Activated CD8-positive, alpha-beta memory T cell treated with anti-CD3 and anti-CD28 coated beads for 24 hours (primary cell): ENCODE results near the gene PPM1G.

Experiments used
- DNase-seq: peaks from one replicate; pipeline ENCODE4 v3.0.0-alpha.2; 2020

PPM1G gene

DNA sequence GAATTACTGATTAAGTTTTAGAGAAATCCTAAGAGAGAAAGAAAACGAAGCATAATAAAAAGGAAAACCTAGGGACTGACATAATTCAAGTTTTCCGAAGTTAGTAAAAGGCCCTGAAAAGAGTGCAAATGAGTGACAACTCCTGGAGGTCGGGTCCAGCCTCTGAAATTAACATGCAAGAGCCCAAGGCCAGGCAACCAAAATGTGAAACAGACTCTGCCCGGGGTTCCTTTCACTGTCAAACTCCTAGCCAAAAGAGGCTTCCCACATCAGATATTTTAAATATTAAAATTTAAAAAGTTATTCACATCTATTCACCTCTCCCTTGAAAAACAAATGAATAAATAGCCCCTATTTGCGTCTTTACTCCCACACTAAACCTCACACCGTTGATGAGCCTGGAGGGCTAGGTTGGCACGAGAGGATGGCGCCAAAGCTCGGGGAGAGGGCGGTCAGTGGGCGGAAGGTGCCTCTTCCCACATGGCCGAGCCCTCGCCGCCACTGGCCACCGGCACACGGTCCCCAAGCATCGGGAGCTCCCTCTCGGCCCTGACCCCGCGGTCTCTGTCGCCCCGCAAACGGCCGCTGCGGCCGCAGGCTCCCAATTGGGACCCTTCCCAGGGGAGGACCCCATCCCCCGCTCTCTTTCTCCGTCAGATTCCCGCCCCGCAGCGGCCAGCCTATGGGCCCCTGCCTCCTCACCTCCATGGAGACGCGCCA is 630 bp downstream of the PPM1G start:
- no peak for DNase-seq

DNA sequence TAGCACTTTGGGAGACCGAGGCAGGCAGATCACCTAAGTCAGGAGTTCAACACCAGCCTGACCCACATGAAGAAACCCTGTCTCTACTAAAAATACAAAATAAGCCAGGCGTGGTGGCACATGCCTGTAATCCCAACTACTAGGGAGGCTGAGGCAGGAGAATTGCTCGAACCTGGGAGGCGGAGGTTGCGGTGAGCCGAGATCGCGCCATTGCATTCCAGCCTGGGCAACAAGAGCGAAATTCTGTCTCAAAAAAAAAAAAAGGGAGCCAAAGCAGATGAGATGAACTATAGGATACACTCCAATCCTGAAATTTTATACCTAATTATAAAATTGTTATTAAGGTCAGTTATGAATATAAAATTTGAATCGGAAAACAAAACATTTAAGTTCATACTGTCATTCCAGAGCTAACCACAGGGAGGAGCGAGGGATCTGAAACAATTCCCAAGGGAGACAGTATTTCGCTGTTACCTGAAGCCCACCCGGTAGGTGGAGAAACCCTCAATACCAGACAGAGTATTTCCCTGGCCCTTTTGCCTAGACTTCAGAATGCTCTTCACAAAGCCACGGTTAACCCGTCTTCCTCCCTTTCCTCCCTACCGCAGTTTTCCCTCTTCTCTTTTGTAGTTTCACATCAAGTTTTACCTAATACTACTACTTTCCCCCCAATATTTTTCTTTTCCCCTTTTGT is 1.4 kb downstream of the PPM1G start:
- no peak for DNase-seq

DNA sequence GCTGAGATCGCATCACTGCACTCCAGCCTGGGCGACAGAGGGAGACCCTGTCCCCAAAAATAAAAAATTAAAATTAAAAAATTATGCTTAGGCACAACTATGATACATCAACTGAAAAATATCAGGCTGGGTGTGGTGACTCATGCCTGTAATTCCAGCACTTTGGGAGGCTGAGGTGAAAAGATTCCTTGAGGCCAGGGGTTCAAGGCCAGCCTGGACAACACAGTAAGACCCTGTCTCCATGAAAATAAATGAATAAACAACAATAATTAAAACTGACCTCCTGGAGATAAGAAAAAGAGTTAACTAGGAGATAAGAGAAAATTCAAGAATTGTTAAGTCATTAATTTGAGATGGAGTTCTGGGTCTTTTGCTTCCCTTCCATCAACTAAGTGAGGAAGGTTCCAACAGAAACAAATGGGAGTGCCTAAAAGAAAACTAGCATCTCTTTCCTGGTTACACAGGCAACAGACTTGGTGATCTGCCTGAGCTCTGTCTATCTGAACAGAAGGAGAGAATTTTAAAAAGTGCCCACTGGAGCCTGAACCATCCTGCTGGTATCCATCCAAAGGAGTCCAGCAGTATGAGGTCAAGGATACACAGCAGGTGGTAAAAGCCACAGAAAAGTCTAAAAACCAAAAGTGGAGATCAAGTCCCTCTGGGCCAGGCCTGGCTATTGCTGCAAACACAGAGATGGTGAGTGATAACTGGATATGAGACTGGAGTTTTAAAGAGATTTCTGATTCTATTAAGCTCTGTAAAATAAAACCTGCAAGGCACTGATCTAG is 8.8 kb downstream of the PPM1G start:
- no peak for DNase-seq

DNA sequence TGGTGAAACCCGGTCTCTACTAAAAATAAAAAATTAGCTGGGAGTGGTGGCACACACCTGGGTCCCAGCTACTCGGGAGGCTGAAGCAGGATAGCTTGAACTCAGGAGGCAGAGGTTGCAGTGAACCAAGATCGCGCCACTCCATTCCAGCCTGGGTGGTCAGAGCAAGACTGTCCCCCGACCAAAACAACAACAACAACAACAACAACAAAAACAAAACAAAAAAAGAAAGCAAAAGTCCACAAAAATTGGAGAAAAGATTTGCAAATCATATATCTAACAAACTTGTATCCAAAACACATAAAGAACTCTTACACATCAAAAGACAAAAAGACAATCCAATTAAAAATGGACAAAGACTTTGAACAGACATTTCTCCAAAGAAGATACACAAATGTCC is 10.4 kb downstream of the PPM1G start:
- no peak for DNase-seq

DNA sequence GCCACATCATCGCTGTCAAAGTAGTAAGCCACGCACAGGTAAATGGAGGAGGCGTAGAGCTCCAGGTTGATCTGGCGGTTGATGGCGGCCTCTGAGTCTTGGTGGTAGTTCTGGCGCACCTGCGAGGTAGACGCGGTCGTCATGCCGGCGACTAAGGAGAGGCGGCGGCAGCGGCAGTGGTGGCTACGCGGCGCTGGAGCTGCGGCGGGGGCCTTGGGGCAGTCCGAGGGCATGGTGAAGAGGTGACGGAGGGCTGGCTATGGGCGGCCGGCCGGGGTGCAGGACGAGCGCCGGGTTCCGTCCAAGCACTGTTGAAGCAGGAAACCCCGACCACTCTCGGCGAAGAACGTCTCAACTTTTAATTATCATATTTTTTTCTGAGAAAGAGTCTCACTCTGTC is 16.2 kb downstream of the PPM1G start:
- DNase-seq: no peak

DNA sequence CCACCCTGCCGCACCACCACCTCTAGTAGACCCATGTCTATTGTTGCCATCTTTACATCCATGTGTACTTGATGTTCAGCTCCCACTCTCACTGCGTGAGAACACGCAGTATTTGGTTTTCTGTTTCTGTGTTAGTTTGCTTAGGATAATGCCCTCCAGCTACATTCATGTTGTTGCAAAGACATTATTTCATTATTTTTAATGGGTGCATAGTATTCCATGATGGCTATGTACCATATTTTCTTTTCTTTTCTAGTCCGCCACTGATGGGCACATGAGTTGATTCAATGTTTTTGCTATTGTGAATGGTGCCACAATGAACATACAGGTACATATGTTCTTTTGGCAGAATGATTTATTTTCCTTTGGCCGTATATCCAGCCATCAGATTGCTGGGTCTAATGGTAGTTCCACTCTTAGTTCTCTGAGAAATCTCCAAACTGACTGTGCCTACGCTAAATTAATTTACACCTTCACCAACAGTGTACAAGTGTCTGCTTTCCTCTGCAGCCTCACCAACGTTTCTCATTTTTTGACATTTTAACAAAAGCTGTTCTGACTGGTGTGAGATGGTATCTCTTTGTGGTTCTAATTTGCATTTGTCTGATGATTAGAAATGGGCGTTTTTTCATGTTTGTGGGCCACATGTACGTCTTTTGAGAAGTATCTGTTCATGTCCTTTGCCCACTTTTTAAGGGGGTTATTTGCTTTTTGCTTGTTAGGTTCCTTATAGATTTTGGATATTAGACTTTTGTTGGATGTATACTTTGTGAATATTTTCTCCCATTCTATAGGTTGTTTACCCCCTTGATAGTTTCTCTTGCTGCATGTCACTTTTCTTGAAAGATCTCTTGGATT is 18.3 kb downstream of the PPM1G start:
- DNase-seq: no peak

DNA sequence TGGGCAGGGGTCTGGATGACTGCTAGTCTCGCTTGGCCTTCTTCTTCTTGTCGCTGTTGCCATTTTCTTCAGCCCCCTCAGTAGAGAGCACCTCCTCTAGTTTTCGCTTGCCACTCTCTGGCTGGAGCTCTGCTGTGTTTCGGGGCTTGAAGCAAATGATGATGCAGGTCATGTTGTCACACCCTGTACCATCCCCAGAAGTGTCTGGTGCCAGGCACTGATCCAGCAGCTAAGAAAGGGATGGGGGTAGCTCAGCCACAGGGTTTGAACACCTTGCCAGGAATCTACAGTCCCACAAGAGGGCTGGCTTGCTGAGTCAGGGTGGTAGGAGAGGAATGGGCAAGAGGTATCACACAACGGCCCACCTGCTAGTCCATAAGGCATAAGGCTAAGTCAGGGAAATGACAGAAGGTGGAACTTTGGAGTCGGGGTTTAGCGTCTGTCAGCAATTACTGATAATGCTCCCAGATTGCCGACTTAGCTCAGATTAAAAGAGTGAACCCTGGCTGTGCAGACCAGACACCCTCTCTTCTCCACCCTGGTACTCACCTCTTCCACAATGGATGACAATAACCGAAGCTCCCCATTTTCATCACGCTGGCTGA is 27.7 kb downstream of the PPM1G start:
- no peak for DNase-seq

DNA sequence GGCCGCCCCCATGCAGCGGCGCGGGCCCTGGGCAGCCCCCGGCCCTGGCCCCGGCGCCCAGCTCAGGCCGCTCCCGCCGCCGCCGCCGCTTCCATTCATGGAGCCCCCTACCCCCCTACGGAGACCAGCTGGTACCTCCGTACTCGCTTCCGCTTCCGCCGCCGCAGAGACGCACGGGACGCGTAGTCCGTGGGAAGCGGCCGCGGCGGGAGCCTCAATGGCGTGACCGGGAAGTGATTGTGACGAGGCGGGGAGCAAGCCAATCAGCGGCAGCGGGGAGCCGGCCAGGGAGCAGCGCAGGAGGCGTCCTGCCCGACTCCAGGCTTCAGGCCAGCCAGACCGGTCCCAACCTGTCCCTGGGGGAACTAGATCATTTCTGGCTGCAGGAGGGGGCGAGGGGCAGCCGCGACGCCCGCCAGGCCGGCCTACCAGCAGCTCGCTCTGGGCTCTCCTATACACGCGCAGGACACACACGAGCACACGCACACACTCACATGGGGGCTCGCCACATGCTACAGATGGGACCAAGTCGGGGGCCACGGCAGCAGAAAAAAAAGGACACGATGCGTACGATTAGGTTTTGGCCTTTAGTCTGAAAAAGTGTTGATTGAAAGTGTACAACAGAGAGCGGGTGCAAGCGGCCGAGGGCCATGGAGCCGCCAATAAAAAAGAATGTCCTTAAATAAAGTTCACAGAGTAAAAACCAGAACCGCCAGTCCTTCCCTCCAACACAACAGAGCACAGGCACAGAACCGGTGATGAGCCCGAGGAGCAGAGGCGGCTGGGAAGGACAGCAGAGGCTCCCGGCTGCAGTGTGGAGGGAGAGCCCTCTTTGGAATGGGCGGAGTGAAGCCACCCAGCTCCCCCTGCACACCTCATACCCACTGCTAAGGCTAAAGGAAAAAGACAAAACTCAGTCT is 28.5 kb downstream of the PPM1G start, which contains the start of gene ZNF513:
Gene ZNF513, minus strand, starts transcription at position 109 of the 920 bp plus-strand sequence. CDS start 208 bp downstream, outside the sequence.
- peak; percentile 94 for DNase-seq

DNA sequence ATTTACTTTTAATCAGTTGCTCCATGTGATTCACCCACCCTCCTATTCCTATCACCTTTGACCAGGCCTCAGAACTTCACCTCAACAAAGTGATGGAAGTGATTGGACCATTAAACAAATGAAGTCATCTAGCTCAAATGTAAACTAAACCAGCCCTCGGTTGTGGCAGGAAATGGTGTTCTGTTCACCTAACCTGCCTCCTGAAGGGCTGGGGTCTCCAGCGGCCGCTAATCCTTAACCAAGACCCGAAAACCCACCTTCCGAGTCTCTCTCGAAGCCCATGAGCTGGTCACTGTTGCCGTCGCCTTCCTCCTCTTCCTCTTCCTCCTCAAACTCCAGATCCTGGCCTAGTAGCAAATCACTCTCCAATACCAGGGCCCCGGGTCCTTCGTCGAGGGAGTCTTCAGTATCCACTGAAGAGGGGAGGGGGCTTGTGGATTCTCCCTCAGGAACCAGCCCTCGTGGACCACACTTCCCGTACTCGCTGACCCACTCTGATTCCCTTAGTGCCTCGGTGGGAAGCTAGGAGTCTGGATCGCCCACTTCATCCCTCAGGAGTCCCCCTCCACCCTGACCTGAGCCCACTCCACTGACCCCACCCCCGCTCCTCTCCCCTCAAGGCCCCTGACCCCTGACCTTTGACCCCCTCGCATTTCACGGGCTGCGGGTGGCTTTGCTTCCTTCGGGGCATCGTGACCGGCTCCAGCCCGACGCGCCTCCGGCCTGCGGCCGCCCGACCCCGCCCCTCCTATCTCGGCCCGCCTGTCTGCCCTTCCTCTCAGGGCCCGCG is 29.4 kb downstream of the PPM1G start:
- no peak for DNase-seq

DNA sequence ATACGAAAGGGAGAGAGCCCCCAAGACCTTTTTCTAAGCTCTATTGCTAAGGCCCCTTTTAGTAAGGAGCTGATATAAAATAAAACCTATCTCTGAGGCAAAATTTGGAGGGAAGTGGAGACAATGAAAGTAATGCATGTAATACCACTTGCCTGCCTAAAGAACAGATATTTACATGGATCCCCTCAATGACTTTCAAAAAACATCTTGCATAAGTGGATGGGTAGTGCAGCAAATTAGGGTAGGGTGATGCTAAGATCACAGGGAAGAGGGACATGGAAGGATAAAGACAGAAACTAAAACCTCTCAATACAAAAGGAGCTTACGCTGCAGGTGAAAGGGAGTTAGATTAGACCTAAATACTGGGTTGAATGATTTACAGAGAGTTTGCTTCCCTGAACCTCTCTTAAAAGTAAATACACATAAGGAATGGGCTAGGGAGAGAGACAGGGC is 30.0 kb downstream of the PPM1G start:
- DNase-seq: no peak

DNA sequence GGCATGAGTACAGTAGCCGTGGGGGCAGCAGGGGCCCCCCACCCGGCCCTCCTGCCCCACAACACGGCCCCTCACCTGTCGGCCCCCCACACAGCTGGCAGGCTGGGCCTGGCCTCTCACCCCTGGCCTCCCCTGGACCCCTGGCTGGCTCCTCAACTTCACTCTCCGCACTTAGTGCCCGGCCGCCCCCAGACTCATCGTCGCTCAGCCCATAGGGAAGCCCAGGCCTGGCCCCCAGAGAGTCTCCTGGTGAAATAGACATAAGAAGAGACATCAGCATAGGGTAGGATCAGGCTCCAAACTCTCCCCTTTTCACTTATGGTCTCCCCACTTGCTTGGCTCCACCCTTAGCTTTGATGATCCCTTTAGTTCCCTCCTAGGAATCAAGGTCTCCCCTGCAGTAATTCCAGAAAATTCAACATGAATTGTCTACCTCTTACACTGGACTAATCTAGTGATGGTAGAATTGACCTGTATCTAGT is 30.5 kb downstream of the PPM1G start:
- no peak for DNase-seq

DNA sequence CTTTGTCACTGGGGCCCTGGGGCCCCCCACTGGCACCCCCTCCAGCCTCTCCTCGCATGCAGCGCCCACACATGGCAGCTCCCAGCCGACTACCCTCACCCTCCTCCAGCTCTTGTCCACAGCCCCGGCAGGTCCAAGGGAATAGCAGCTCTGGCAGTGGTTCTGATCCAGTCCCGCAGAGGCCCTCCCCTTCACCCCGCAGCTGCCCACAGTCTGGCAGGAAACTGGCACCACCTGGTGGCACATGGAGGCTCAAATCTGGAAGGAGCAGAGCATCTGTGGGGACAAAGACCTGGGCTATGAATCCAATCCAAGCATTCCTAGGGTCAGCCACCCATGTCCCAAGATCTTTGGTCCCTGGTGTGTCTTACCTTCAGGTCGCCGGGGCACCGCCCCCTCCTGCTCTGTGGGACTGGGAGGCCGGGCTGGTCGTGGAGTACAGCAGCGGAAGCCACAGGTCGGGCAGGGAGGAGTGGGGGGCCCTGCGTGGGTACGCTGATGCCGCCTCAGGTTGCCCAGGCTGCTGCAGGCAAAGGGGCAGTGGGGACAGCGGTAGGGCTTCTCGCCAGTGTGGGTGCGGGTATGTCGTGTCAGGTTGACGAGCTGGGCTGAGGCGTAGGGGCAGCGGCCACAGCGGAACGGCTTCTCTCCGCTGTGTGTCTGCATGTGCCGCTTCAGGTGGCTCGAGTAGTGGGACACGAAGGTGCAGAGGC is 31.1 kb downstream of the PPM1G start:
- DNase-seq: peak; percentile 67

DNA sequence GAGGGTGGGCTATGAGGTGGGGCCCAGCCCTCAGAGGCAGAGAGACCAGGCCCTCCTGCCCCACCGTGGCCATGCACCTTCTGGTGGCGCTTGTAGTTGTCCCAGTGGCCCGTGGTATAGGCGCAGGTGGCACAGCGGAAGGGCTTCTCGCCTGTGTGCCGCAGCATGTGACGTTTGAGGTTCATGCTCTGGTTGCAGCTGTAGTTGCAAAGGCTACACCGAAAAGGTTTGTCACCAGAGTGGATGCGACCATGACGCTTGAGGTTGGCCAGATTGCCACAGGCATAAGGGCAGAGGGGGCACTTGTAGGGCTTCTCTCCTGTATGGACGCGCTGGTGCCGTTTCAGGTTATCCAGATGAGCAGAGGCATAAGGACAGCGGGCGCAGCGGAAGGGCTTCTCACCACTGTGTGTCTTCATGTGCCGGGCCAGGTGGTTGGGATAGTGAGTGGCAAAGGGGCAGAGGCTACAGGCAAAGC is 31.7 kb downstream of the PPM1G start:
- DNase-seq: peak; percentile 62

DNA sequence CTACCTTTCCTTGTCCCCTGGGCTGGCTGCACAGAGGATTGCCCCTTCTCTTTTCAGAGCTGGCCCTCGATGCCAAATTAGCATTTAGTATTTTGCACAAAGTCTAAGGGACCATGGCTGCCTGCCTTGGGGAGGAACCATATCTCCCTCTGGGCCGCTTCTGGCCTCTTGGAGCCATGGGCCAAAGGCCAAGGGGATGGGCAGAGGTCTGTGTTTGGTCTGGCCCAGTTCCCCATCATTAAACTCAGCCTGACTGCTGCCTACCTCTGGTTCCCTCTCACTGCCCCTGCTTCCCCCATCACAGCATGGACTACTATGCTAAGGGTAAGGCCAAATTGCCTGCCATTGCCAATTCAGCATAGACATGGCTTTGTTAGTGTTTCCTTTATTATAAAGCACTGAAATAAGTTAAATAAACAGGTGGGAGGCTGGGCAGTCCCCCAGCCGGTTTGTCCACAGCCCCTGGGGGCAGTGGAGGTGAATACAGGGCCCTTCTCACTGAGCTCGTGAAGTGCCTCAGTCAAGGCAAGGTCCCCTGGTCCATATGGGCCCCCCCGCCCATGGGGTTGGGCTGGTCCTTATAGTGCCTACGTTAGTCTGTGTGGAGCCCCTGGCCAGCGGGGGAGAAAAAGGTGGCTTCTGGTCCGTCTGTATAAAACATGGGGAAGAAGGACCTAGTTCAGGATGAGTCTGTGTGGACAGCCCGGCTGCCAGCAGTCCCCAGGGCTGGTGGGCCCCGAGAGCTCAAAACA is 32.3 kb downstream of the PPM1G start:
- DNase-seq: no peak

DNA sequence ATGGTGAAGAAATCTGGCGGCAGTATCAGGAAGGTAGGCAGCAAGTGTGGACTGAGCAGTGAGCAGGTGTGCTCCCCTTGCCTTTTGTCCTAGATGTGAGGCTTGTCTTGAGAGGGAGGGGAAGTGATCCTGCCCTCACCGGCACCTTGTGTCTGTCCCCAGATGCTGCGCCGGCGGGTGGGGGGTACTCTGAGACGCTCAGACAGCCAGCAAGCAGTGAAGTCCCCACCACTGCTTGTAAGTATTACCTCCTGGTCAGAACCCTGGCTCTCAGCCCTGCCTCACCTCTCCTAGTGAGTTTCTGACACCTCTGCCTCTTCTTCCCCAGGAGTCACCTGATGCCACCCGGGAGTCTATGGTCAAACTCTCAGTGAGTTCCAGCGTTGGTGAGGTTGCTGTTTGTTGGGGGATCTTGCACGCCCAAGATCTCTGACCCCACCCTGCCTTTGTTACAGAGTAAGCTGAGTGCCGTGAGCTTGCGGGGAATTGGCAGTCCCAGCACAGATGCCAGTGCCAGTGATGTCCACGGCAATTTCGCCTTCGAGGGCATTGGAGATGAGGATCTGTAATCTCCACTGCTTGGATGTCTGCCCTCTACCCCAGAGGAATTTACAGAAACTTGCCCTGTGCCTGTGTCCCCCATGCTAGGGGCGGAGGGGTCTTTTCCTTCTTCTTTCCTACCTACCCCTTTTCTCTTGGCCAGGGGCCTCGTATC is 33.1 kb downstream of the PPM1G start:
- no peak for DNase-seq

DNA sequence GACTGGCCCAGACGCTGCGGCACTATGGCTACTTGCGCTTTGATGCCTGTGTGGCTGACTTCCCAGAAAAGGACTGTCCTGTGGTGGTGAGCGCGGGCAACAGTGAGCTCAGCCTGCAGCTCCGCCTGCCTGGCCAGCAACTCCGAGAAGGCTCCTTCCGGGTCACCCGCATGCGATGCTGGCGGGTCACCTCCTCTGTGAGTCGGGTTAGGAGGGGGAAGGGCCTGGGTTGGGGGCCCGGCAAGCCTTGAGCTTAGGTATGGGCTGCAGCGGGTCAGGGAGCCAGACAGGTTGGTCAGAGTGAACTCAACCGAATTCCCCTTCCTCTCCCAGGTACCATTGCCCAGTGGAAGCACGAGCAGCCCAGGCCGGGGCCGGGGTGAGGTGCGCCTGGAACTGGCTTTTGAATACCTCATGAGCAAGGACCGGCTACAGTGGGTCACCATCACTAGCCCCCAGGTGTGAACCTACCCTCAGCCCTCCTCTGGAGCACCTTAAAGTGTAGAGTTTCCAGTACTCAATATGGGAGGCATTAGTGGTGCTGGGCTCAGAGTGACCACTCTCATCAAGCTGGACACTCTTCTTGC is 33.8 kb downstream of the PPM1G start:
- no peak for DNase-seq

DNA sequence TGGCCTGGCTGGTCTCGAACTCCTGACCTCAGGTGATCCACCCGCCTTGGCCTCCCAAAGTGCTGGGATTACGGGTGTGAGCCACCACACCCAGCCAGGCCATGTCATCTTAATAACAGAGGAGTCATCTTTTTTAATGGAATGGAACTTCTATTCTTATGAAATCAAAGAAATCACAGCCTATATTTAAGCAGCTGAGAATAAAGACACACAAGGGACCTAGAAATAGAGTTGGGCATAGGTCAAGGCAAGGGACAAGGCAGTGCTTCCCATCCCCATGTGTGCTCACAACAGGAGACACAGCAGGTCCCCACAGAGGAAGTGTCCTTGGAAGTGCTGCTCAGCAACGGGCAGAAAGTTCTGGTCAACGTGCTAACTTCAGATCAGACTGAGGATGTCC is 35.8 kb downstream of the PPM1G start:
- no peak for DNase-seq
